HL-60 (cell line): ENCODE measurements around the gene AFF2.

Source experiments
- DNase-seq, 2 experiments: peaks; one replicate each; pipeline ENCODE4 v3.0.0-alpha.2; 2010 to 2020; ENCODE audit warnings: low read depth in 1 of 2, low spot score in 1 of 2
- H3K27ac ChIP-seq: fragments of 250-450 bp; sonication (Bioruptor Pico); replicated peaks from 2 replicates; pipeline ENCODE4 v1.5.1; 2020; ENCODE audit warnings: mild to moderate bottlenecking, moderate library complexity
- H3K27me3 ChIP-seq: fragments of 250-450 bp; sonication (Bioruptor Pico); 2 replicates; pipeline ENCODE4 v1.5.1; 2021; ENCODE audit warnings: mild to moderate bottlenecking, moderate library complexity; ENCODE audit not compliant: insufficient read depth, poor library complexity, severe bottlenecking
- H3K4me3 ChIP-seq: replicated peaks from 2 replicates; pipeline ENCODE4 v1.5.1; 2011; ENCODE audit warnings: mild to moderate bottlenecking, control low read depth, low read length; ENCODE audit not compliant: insufficient read depth
- CTCF ChIP-seq: IDR thresholded peaks from one replicate; pipeline ENCODE4 v1.5.1; 2011; ENCODE audit warnings: low read length, control low read depth, inconsistent platforms; ENCODE audit not compliant: insufficient read depth
- GABPA ChIP-seq: IDR thresholded peaks from 2 replicates; pipeline ENCODE4 v1.6.1; 2012; ENCODE audit warnings: low read depth
- POLR2AphosphoS5 ChIP-seq: IDR thresholded peaks from 2 replicates; pipeline ENCODE4 v1.6.1; 2012; ENCODE audit warnings: low read depth
- SPI1 ChIP-seq: IDR thresholded peaks from 2 replicates; pipeline ENCODE4 v1.6.1; 2012; ENCODE audit warnings: low read depth, mild to moderate bottlenecking, borderline replicate concordance
- TF ChIP-seq, protein P1 (sequence below): IDR thresholded peaks from 2 replicates; pipeline ENCODE4 v1.6.1; 2012; ENCODE audit warnings: low read depth; ENCODE audit not compliant: insufficient replicate concordance

AFF2 gene

GRCh38 chrX:148808833-148809232, 308.4 kb downstream of the AFF2 start:
- no peak for TF ChIP-seq CTCF
- TF ChIP-seq POLR2AphosphoS5: no peak
- TF ChIP-seq SPI1: no peak
- TF ChIP-seq, protein P1, sequence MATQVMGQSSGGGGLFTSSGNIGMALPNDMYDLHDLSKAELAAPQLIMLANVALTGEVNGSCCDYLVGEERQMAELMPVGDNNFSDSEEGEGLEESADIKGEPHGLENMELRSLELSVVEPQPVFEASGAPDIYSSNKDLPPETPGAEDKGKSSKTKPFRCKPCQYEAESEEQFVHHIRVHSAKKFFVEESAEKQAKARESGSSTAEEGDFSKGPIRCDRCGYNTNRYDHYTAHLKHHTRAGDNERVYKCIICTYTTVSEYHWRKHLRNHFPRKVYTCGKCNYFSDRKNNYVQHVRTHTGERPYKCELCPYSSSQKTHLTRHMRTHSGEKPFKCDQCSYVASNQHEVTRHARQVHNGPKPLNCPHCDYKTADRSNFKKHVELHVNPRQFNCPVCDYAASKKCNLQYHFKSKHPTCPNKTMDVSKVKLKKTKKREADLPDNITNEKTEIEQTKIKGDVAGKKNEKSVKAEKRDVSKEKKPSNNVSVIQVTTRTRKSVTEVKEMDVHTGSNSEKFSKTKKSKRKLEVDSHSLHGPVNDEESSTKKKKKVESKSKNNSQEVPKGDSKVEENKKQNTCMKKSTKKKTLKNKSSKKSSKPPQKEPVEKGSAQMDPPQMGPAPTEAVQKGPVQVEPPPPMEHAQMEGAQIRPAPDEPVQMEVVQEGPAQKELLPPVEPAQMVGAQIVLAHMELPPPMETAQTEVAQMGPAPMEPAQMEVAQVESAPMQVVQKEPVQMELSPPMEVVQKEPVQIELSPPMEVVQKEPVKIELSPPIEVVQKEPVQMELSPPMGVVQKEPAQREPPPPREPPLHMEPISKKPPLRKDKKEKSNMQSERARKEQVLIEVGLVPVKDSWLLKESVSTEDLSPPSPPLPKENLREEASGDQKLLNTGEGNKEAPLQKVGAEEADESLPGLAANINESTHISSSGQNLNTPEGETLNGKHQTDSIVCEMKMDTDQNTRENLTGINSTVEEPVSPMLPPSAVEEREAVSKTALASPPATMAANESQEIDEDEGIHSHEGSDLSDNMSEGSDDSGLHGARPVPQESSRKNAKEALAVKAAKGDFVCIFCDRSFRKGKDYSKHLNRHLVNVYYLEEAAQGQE: no peak
- TF ChIP-seq GABPA: no peak
- no peak overlapping the region for H3K27ac ChIP-seq
- no peak for DNase-seq
- no peaks in the 10 kb centered on the region for H3K27me3 ChIP-seq
- no peak overlapping the region for H3K4me3 ChIP-seq

DNA sequence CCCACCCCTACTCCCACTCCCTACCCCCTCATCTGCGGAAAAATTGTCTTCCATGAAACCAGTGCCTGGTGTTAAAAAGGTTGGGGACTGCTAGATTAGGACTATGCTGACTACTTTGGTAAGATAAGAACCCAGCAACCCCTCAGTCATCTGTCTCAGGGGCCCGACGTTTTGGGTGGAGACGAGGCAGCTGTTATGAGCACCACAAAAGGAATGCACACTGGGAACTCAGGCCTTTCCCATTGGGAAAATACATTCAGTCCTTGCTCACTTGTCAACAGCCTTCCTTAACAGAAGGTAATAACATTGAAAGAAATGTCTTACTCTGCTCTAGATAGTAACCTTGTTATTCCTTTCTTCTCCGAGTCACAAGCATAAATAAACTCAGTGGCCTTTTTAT, 310.8 kb downstream of the AFF2 start:
- no peak for DNase-seq
- no peak overlapping the region for H3K4me3 ChIP-seq
- TF ChIP-seq SPI1 (no peak), GABPA (no peak), CTCF (no peak), POLR2AphosphoS5 (no peak)
- TF ChIP-seq, protein P1: no peak
- H3K27me3 ChIP-seq: no peaks in the 10 kb centered on the region
- no peak overlapping the region for H3K27ac ChIP-seq

GRCh38 chrX:148813422-148813821, 313.0 kb downstream of the AFF2 start:
- no peak for DNase-seq
- TF ChIP-seq, protein P1: no peak
- TF ChIP-seq CTCF: no peak
- TF ChIP-seq SPI1: no peak
- TF ChIP-seq POLR2AphosphoS5: no peak
- no peak for TF ChIP-seq GABPA
- no peak overlapping the region for H3K27ac ChIP-seq
- no peak overlapping the region for H3K4me3 ChIP-seq
- no peaks in the 10 kb centered on the region for H3K27me3 ChIP-seq
